Mesothelial cell of epicardium (in vitro differentiated cells): ENCODE results near the gene CDC25A. TPM values are rescaled to one million over a fixed set of nuclear protein-coding genes. Genes with fewer than 3 reads are reported as not detected.

Source experiments
- DNase-seq, 2 experiments: peaks; one replicate each; pipeline ENCODE4 v3.0.0; 2021; ENCODE audit warnings: low spot score in 2 of 2; ENCODE audit not compliant: unreplicated experiment in 2 of 2
- H3K27ac Mint-ChIP-seq: 2 replicates; pipeline ENCODE4 v1.8.0; 2021; ENCODE audit warnings: mixed read lengths
- H3K27me3 Mint-ChIP-seq: 2 replicates; pipeline ENCODE4 v1.8.0; 2021; ENCODE audit warnings: low read depth, mixed read lengths
- H3K36me3 Mint-ChIP-seq: 2 replicates; pipeline ENCODE4 v1.8.0; 2021; ENCODE audit warnings: mixed read lengths
- H3K4me1 Mint-ChIP-seq: 2 replicates; pipeline ENCODE4 v1.8.0; 2021; ENCODE audit warnings: mixed read lengths
- H3K4me3 Mint-ChIP-seq: 2 replicates; pipeline ENCODE4 v1.8.0; 2021; ENCODE audit warnings: mild to moderate bottlenecking, moderate library complexity, mixed read lengths
- H3K9me3 Mint-ChIP-seq: 2 replicates; pipeline ENCODE4 v1.8.0; 2021; ENCODE audit warnings: mixed read lengths
- total RNA-seq: library from RNA; stranded (reverse); gene quantifications from 3 replicates; pipeline ENCODE4 v1.2.1, GENCODE V29; 2021
- TF ChIP-seq, protein P1 (sequence below): fragments of 200-600 bp; sonication (generic); IDR thresholded peaks from one replicate; pipeline ENCODE4 v1.5.0; 2021; ENCODE audit warnings: antibody characterized with exemption; ENCODE audit not compliant: unreplicated experiment

CDC25A gene
- total RNA-seq, 1 donor from 2014 or later: 12.1 TPM

DNA sequence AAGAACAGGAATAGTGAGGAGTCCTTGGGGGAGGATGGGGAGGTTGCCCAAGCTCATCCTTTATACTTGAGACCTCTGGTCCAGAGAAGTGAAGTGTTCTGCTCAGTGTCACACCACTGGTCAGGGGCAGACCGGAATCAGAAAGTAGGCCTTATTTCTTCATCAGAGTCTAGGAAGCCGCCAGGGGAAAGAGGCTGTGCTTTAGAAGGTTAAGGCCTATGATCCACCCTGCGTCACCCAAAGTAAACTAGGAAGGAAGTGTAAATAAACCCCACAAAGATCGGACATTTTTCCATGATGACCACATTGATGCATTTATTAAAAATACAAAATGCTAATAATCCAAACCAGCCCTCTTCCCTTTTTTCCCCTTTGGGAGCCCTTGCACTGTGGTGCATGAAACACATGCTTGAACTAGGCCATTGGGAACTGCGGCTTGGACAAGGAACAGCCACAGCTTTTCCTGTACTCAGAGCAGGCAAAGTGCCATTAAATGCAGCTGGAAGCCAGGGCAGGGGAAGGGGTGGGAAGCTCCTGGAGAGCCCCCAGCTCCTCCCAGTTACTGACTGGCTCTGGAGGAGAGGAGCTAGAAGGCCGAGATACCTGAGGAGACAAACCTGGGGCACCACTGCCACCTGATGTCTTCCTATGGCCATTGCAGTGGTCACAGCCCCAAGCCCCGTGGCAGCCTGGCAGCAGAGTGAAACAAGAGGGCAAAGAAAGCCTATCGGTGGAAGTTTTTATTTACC lies 37.0 kb downstream of the CDC25A start:
- DNase-seq: peak; percentile 52 to 77

DNA sequence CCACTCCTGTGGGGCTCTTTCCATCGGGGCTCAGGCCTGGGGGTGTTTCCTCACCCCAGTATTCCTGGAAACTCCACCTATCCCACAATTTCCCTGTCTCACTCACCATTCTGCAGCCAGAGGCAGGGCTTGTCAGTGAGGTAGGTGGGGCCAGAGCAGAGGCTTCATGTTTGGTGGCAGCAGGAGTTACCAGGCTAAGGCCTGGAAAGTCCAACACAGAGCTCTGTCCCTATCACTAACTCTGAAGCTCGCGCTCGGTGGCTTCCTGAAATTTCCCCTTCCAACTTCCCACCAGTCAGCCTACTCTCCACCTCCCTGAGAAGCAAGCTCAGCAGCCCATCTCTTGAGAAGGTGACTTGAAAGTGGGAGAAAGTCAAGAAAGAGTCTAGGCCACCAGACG lies 44.2 kb downstream of the CDC25A start:
- no peak for DNase-seq
- Mint-ChIP-seq H3K27me3 (no peaks in the 10 kb centered on the region), H3K4me1 (no peaks in the 10 kb centered on the region), H3K27ac (no peak overlapping the region), H3K4me3 (no peak overlapping the region), H3K9me3 (no peaks in the 10 kb centered on the region), H3K36me3 (no peaks in the 10 kb centered on the region)
- TF ChIP-seq, protein P1, sequence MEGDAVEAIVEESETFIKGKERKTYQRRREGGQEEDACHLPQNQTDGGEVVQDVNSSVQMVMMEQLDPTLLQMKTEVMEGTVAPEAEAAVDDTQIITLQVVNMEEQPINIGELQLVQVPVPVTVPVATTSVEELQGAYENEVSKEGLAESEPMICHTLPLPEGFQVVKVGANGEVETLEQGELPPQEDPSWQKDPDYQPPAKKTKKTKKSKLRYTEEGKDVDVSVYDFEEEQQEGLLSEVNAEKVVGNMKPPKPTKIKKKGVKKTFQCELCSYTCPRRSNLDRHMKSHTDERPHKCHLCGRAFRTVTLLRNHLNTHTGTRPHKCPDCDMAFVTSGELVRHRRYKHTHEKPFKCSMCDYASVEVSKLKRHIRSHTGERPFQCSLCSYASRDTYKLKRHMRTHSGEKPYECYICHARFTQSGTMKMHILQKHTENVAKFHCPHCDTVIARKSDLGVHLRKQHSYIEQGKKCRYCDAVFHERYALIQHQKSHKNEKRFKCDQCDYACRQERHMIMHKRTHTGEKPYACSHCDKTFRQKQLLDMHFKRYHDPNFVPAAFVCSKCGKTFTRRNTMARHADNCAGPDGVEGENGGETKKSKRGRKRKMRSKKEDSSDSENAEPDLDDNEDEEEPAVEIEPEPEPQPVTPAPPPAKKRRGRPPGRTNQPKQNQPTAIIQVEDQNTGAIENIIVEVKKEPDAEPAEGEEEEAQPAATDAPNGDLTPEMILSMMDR: no peak

More for the DNA sequence above, 37.0 kb downstream of the CDC25A start:
- no peaks in the 10 kb centered on the region for H3K27me3 Mint-ChIP-seq
- H3K4me1 Mint-ChIP-seq: peaks cover 6% of the 10 kb centered on the region
- no peak overlapping the region for H3K4me3 Mint-ChIP-seq
- peak overlapping the region; percentile 10 for H3K27ac Mint-ChIP-seq
- no peaks in the 10 kb centered on the region for H3K9me3 Mint-ChIP-seq
- H3K36me3 Mint-ChIP-seq: no peaks in the 10 kb centered on the region
- TF ChIP-seq, protein P1: peak; percentile 49

DNA sequence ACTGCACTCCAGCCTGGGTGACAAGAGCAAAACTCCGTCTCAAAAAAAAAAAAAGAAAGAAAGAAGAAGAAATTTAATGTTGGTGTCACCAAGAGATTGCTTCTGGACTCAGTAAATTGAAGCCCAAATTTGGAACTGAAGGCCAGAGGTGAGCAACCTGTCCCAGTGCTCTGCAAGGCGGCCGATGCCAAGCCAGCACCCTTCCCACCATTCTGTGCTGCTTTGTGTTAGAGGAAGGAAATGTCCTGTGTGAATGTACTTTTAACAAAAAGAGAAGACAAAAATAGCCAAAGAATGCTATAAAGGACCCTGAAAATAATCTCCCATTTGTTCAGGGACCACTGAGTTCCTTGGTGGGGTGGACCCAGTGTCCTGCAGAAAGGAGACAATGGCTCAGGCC lies 44.6 kb downstream of the CDC25A start:
- DNase-seq: no peak
- Mint-ChIP-seq H3K4me3 (no peak overlapping the region), H3K27me3 (no peaks in the 10 kb centered on the region), H3K36me3 (no peaks in the 10 kb centered on the region), H3K9me3 (no peaks in the 10 kb centered on the region), H3K27ac (no peak overlapping the region), H3K4me1 (no peaks in the 10 kb centered on the region)
- TF ChIP-seq, protein P1: no peak

DNA sequence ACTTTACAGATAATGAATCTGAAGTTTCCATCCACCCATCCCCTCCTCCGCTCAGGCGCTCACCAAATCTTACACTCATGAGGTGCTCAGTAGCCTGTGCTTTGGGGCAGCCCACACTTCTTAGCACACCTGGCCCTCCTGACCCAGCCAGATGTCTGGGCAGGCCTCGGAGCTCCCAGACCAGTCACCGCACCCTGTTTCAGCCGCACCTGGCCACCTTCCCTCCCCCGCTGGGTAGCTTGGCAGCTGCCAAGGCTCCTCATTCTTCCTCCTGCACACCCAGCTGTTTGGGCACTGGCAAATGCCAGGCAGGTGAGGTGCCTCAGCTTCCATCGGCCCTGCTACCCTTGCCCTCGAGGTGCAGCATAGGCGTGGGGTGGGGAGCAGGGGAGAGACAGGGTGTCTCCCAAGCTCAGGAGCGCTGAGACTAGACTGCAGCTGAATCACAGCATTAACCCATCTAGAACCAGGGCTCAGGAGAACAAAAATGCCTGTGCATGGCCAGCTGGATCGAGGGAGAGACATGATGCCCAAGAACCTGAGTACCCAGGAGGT lies 45.8 kb downstream of the CDC25A start:
- DNase-seq: no peak
- no peaks in the 10 kb centered on the region for H3K9me3 Mint-ChIP-seq
- no peaks in the 10 kb centered on the region for H3K27me3 Mint-ChIP-seq
- no peaks in the 10 kb centered on the region for H3K4me1 Mint-ChIP-seq
- TF ChIP-seq, protein P1: no peak
- no peak overlapping the region for H3K4me3 Mint-ChIP-seq
- H3K27ac Mint-ChIP-seq: no peak overlapping the region
- H3K36me3 Mint-ChIP-seq: no peaks in the 10 kb centered on the region

DNA sequence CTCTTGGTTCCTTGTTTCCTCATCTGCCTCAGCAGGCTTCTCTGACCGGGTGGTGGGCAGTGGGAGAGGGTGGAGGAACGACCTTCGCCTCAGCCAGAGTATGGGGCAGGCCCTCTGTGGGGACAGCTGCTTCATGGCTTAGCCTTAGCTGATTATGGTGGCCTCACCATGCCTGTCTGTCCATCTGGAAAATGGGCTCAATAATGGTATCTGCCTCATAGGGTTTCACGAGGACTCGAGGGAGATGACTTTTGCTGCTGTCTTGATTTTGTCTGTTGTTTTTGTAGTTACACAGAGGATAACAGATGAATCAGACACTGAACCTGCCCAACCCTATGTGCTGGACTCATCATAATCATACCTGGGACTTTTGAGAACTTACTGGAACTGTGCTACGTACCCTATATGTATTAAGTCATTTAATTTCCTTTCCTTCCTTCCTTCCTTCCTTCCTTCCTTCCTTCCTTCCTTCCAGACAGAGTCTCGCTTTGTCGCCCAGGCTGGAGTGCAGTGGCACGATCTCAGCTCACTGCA lies 46.5 kb downstream of the CDC25A start:
- Mint-ChIP-seq H3K4me3 (no peak overlapping the region), H3K36me3 (no peaks in the 10 kb centered on the region), H3K27me3 (no peaks in the 10 kb centered on the region), H3K4me1 (no peaks in the 10 kb centered on the region), H3K27ac (no peak overlapping the region), H3K9me3 (no peaks in the 10 kb centered on the region)
- no peak for DNase-seq
- TF ChIP-seq, protein P1: no peak
